GDM1 (cell line): ENCODE data around the gene ENPP1.

ENCODE experiments used
- DNase-seq: peaks from one replicate; lab custom pipeline; 2025; lab: John Stamatoyannopoulos, UW

The ENPP1 gene

DNA sequence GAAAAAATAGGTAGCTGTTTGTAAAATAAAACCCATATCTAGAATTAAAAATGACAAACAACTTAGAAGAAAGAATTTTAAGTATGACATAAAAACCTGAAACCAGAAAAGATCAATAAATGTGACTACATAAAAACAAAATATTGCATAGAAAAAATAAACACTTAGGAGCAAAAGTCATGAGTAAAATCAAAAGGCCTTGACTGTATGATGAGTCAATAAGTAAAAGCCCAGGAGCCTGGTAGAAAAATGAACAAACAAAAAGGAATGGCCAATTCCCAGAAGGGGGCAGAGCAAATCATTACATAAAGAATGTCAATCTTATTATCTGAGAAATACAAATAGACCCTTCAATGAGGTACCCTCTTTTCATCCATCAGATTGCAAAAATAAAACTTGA, 20.7 kb upstream of the ENPP1 start:
- no peak for DNase-seq

- DNase-seq, result no peak
Measured at GRCh38 chr6:131787766-131788712, 19.8 kb upstream of the ENPP1 start.

DNA sequence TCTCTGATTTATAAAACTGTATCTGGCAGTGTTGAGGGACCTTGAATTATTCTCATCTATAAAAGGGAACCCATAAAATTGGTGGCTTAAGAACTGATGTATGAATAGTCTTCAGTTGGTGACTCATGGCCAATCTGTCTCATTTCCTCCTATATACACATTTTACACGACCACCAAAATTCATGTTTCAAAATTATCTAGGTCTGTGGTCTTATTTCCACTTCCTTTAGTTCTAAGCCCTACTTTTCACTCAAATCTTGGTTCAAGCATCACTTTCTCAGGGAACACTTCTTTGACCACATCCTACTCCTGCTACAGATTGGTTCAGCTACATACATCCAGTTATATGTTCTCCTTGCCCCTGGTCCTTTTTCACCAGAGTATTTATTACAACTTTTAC, 18.6 kb upstream of the ENPP1 start:
- DNase-seq, result no peak

DNA sequence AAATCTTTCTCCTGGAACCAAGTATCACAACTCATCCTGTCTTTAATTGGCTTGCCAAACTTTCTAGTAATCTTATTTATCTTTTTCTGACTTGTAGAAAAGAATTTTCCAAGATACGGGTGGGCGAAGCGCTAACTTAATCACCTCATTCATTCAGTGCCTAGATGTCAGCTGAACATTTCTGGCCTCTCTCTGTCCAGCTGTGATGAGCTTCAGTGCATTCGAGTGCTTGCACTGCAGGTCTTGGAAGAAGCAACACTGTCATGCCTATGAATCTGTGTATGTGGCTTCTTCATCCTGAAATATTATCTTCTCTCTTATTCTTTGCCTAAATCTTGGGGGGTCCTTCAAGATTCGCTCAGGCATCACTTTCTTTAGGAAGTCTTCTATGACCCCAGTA, 16.3 kb upstream of the ENPP1 start:
- no peak for DNase-seq

- no peak for DNase-seq
Measured at GRCh38 chr6:131792091-131792496, 15.7 kb upstream of the ENPP1 start.

DNA sequence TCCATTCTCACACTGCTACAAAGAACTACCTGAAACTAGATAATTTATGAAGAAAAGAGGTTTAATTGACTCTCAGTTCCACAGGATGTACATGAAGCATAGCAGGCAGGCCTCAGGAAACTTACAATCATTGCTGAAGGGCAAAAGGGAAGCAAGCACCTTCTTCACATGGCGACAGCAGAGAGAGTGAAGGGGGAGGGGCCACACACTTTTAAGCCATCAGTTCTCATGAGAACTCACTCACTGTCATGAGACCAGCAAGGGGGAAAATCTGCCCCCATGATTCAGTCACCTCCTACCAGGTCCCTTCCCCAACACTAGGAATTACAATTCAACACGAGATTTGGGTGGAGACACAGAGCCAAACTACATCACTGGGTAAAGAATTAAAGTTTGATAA, 12.5 kb upstream of the ENPP1 start:
- no peak for DNase-seq

DNA sequence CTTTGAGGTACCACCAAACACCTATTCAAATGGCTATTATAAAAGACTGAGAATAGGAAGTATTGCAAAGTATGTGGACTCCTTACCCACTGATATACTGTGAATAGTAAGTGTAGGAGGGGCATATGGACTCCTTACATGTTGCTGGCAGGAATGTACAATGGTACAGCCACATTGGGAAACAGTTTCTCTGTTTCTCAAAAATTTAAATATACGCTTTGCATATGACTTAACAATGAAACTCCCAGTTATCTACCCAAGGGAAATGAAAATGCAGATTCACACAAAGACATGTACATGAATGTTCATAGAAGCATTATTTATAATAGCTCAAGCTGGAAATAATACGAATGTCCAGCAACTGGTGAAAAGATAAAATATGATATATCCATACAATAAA, 5.5 kb upstream of the ENPP1 start:
- no peak for DNase-seq

DNA sequence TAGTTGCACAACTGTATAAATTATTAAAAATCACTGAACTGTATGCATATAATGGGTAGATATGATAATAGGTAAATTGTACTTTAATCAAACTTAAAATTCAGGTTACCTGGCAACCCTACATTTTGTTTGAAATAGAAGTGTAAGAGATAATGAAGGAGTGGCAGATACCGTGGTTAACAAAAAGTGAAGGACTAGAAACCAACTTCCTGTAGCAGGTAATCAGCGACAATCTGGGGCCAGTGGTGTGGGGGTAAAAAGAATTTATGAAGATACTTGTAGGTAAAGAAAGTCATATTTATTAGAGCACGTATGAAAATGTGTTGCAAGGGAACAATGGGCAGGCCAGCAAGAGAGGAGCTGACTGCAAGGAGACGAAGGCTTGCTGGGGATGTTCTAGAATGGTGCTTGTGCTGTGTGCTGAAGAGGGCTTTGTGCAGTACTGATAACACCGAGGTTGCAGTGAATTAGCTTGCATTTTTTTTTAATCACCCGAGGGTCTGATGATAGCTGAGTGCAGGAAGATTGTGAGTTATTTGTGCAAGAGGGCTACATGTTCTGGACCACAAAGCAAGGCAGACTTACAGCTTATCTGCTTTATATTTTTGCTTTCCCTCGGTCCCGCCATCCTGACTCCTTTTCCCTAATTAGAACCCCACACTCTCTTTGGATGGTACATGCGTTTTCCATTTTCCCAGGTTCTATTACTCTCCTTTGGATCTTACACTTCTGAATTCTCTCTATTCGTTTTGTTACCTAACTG, 4.6 kb upstream of the ENPP1 start:
- DNase-seq, result no peak

DNA sequence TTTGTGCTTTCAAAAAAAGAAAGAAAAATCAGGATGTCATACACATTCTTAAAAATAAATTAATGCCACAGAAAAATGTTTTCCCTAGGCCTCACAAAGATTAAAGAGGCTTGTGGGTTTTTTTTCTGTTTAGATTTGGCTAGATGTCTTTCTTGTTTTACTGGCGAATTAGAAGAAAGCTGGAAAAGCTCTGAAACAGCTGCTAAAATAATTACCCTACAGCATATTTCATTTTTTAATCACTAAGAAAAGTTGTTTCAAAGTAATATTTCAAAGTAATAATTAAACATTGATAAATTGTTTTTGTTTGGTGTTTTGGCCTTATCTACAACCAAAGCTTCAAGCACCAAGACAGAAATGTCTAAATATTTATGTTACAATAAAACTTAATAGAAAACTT, 3.7 kb upstream of the ENPP1 start:
- no peak for DNase-seq

GRCh38 chr6:131807321-131807643, 538 bp upstream of the ENPP1 start:
- no peak for DNase-seq

- no peak for DNase-seq
Measured at GRCh38 chr6:131808460-131809269, 845 bp downstream of the ENPP1 start.

DNA sequence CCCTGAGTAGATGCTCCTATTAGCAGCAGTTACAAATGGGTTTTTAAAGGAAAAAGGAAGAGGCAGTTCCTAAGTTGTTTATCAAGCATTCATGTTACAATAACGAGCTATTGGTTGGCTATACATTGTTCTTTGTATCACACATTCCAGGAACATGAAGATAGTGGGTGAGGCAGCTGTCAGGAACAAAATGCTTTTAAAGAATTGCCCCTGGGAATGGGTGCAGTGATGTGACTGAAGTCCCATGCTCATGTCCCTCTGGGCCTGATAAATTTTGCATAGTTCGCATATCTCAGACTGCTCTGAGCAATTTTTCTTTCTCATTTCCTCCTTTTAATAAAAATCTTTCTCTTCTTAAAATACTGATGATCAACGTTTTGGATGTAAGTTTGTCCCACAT, 3.7 kb downstream of the ENPP1 start:
- DNase-seq, result no peak

DNA sequence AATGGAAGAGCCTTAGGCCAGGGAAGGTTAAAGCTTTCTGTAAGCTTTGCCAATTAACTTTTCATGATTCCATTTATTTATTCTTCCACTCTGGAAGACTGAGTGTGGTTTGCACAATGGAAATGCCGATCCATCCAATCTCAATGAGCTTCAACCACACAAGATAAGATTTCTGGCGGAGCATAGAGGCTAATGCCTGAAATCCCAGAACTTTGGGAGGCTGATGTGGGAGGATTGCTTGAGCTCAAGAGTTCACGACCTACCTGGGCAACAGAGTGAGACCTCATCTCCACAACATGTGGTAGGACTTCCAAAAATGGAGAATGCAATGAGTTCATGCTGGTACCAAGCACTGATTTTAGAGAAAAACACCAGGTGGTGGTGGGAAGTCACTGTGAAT, 6.2 kb downstream of the ENPP1 start:
- DNase-seq, result no peak

- no peak for DNase-seq
Measured at GRCh38 chr6:131816869-131817268, 9.0 kb downstream of the ENPP1 start.

DNA sequence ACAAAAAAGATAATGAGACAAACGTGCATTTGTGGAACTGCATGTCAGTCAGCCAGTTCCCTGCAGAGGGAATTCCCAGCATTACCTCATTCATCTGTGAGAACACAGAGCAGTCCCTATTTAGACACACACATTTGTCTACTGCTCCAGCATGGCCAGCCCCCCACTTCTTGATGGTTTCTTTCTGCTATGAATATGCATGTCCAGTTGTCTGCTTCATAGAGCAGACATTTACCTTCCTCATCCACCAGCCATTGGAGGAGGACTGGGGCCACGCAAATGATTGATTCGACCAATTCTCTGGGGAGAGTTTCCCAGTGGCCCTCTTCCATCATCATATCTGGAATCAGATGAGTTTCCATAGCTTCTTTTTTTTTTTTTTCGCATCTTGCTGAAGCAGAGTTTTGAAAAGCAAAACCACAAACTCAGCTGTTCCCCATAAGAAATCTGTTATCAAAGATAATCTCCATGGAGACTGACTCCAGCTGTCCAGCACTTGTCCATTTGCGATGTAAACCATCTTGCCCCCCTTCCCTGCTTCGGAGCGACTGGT, 11.8 kb downstream of the ENPP1 start:
- no peak for DNase-seq

- DNase-seq, result no peak
Measured at GRCh38 chr6:131821010-131821807, 13.4 kb downstream of the ENPP1 start.

- DNase-seq, result no peak
Measured at GRCh38 chr6:131822119-131822518, 14.3 kb downstream of the ENPP1 start.

- no peak for DNase-seq
Measured at GRCh38 chr6:131823276-131823902, 15.6 kb downstream of the ENPP1 start.

GRCh38 chr6:131825946-131826345, 18.1 kb downstream of the ENPP1 start:
- DNase-seq, result no peak

DNA sequence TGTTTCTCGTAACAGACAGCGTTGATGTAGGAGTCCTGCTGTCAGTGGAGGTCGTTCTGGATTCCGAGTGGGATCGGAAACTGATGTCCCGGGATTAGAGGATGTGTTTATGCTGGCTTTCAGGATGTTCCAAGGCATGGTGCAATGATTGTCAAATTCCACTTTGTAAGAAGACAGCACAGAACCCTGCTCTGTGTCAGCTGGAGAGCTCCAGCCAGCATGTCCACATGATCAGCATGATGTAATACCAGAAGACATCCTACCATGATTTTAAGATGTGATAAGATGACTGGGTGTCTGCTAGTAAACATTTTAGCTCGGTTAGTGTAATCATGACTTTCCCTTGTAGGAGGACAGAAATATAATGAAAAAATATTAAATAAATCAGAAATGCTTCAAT, 20.3 kb downstream of the ENPP1 start:
- no peak for DNase-seq

DNA sequence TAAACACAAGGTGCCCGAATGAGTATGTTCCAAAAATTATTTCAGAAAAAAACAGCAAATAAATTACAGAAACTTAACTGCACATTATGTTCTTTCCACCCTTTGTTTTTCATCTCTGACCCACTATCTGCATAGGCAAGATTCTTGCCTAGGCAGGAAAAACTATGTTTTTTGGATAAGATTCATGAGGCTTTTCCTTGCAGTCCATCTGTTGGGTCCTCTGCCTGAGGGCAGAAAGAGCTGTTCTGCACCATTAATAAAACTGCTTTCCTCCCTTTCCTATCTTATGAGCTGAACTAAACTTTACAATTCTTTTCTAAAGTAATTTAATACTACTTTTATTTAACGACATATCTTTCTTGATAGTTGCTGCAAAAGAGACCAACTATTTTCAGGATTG, 21.1 kb downstream of the ENPP1 start:
- no peak for DNase-seq
